Breast epithelium (tissue), 4 donors: ENCODE data around the gene ACYP1. TPM values are rescaled to one million over a fixed set of nuclear protein-coding genes. Genes with fewer than 3 reads are reported as not detected.

Experiments used
- DNase-seq, 2 donors: peaks; one replicate each; pipeline ENCODE4 v3.0.0-alpha.2; 2019; ENCODE audit warnings: low spot score in 2 of 2
- H3K27ac ChIP-seq, 2 donors: fragments of 200-600 bp; sonication (generic) in 1 of 2; one replicate each; pipeline ENCODE4 v1.5.1; 2016 to 2019; ENCODE audit warnings: mild to moderate bottlenecking in 1 of 2
- H3K27me3 ChIP-seq, 2 donors: fragments of 200-600 bp; sonication (generic) in 1 of 2; one replicate each; pipeline versions ENCODE4 v1.5.1 to v1.6.0; 2017 to 2019; ENCODE audit warnings: control low read depth in 1 of 2, mild to moderate bottlenecking in 1 of 2
- H3K36me3 ChIP-seq: fragments of 200-600 bp; one replicate; pipeline ENCODE4 v1.5.1; 2019
- H3K4me1 ChIP-seq, 2 donors: fragments of 200-600 bp; sonication (generic); one replicate each; pipeline ENCODE4 v1.5.1; 2016 to 2019; ENCODE audit warnings: control low read depth in 1 of 2
- H3K4me3 ChIP-seq, 3 donors: fragments of 200-600 bp; sonication (generic); 1 replicate in 2 of 3; 2 replicates in 1 of 3; pipeline ENCODE4 v1.5.1; 2016 to 2019; ENCODE audit warnings: mild to moderate bottlenecking in 3 of 3, moderate library complexity in 2 of 3
- H3K9me3 ChIP-seq, 2 donors: fragments of 200-600 bp; sonication (generic) in 1 of 2; one replicate each; pipeline ENCODE4 v1.5.1; 2016 to 2019; ENCODE audit warnings: control low read depth in 1 of 2
- CTCF ChIP-seq, 3 donors: fragments of 450-650 bp; IDR thresholded peaks; one replicate each; pipeline ENCODE4 v1.5.1; 2016 to 2017; ENCODE audit warnings: antibody characterized with exemption in 3 of 3, mild to moderate bottlenecking in 3 of 3, moderate library complexity in 3 of 3
- POLR2A ChIP-seq: fragments of 450-650 bp; IDR thresholded peaks from one replicate; pipeline ENCODE4 v1.6.1; 2016; ENCODE audit warnings: antibody characterized with exemption, mild to moderate bottlenecking, moderate library complexity
- POLR2AphosphoS5 ChIP-seq, 3 donors: sonication (generic); formaldehyde crosslinking; IDR thresholded peaks; one replicate each; pipeline ENCODE4 v1.6.1; 2017; ENCODE audit warnings: antibody characterized with exemption in 3 of 3
- intact Hi-C: fragments of 100-400 bp; cut with DNase I; formaldehyde crosslinking; loops from one replicate; pipeline ENCODE4 v1.15.1; 2023; ENCODE audit warnings: low total_unique reads
- total RNA-seq, 3 donors: library from RNA; depleted of rRNA; stranded (reverse); fragments of >200 nt; gene quantifications; one replicate each; pipeline ENCODE4 v1.1.0, GENCODE V29; 2016

The ACYP1 gene
- 10 to 100 TPM; 19.0 to 23.6 (median 21.6) TPM for total RNA-seq

GRCh38 chr14:75063491-75064204 lies at the start of gene ACYP1:
Gene ACYP1 (minus strand): TSS chr14:75064024. CDS start chr14:75063553, 471 bp downstream.
- Histone ChIP-seq H3K36me3 (no peaks in the 10 kb centered on the region), H3K9me3 (no peaks in the 10 kb centered on the region), H3K27me3 (no peaks in the 10 kb centered on the region), H3K4me1 (peaks cover 0 to 7% of the 10 kb centered on the region in 2 donors), H3K27ac (peak within 1 kb of the TSS; percentile 79 to 88), H3K4me3 (peak within 1 kb of the TSS; percentile 67 to 85 (median 74))
- intact Hi-C loops, result no loop called here
- peak; percentile 91 to 96 for DNase-seq
- TF ChIP-seq POLR2A (peak; percentile 17), POLR2AphosphoS5 (IDR thresholded peaks at IDR 0.05) (peak in 1 of 3 donors; percentile 50), CTCF (IDR thresholded peaks at IDR 0.05) (no peak)

- Histone ChIP-seq H3K9me3 (no peaks in the 10 kb centered on the region), H3K4me1 (no peaks in the 10 kb centered on the region), H3K36me3 (peaks cover 19% of the 10 kb centered on the region), H3K4me3 (no peak overlapping the region), H3K27me3 (no peaks in the 10 kb centered on the region), H3K27ac (no peak overlapping the region)
- intact Hi-C loops, result no loop called here
- TF ChIP-seq POLR2A (no peak), CTCF (IDR thresholded peaks at IDR 0.05) (no peak), POLR2AphosphoS5 (IDR thresholded peaks at IDR 0.05) (no peak)
- no peak for DNase-seq
Measured at GRCh38 chr14:75109877-75110276, 46.1 kb upstream of the ACYP1 start.

GRCh38 chr14:75107186-75107585 lies 43.4 kb upstream of the ACYP1 start:
- Histone ChIP-seq H3K27me3 (no peaks in the 10 kb centered on the region), H3K9me3 (no peaks in the 10 kb centered on the region), H3K4me1 (no peaks in the 10 kb centered on the region), H3K36me3 (peaks cover 16% of the 10 kb centered on the region), H3K4me3 (no peak overlapping the region), H3K27ac (no peak overlapping the region)
- no peak for DNase-seq
- intact Hi-C loops, result no loop called here
- no peak for TF ChIP-seq POLR2AphosphoS5 (IDR thresholded peaks at IDR 0.05)
- TF ChIP-seq CTCF (IDR thresholded peaks at IDR 0.05), result no peak
- TF ChIP-seq POLR2A, result no peak

GRCh38 chr14:75101491-75101890 lies 37.7 kb upstream of the ACYP1 start:
- Histone ChIP-seq H3K27me3 (no peaks in the 10 kb centered on the region), H3K4me3 (no peak overlapping the region), H3K27ac (no peak overlapping the region), H3K36me3 (peaks cover 15% of the 10 kb centered on the region), H3K9me3 (no peaks in the 10 kb centered on the region), H3K4me1 (no peaks in the 10 kb centered on the region)
- DNase-seq, result no peak
- intact Hi-C loops, result no loop called here
- TF ChIP-seq CTCF (IDR thresholded peaks at IDR 0.05) (no peak), POLR2A (no peak), POLR2AphosphoS5 (IDR thresholded peaks at IDR 0.05) (no peak)

- Histone ChIP-seq H3K9me3 (no peaks in the 10 kb centered on the region), H3K36me3 (no peaks in the 10 kb centered on the region), H3K4me1 (no peaks in the 10 kb centered on the region), H3K4me3 (no peak overlapping the region), H3K27ac (no peak overlapping the region), H3K27me3 (no peaks in the 10 kb centered on the region)
- TF ChIP-seq POLR2A, result no peak
- no peak for TF ChIP-seq CTCF (IDR thresholded peaks at IDR 0.05)
- TF ChIP-seq POLR2AphosphoS5 (IDR thresholded peaks at IDR 0.05), result no peak
- intact Hi-C loops, result no loop called here
- DNase-seq, result no peak
Measured at GRCh38 chr14:75098682-75099081, 34.9 kb upstream of the ACYP1 start.
